Chondrocyte (in vitro differentiated cells): ENCODE measurements around the gene KLHL4. TPM values are rescaled to one million over a fixed set of nuclear protein-coding genes. Genes with fewer than 3 reads are reported as not detected.

Experiments used
- DNase-seq: peaks from one replicate; pipeline ENCODE4 v3.0.0; 2021; ENCODE audit warnings: mixed read lengths, low spot score
- H3K27ac Mint-ChIP-seq: one replicate; pipeline ENCODE4 v1.8.0; 2021; ENCODE audit warnings: mild to moderate bottlenecking, moderate library complexity, mixed read lengths; ENCODE audit not compliant: unreplicated experiment
- H3K27me3 Mint-ChIP-seq: 2 replicates; pipeline ENCODE4 v1.8.0; 2021; ENCODE audit warnings: low read depth, mixed read lengths
- H3K36me3 Mint-ChIP-seq: 2 replicates; pipeline ENCODE4 v1.8.0; 2021; ENCODE audit warnings: low read depth, mixed read lengths
- H3K4me1 Mint-ChIP-seq: 2 replicates; pipeline ENCODE4 v1.8.0; 2021; ENCODE audit warnings: low read depth, mild to moderate bottlenecking, mixed read lengths
- H3K4me3 Mint-ChIP-seq: one replicate; pipeline ENCODE4 v1.8.0; 2021; ENCODE audit warnings: mild to moderate bottlenecking, moderate library complexity, mixed read lengths; ENCODE audit not compliant: unreplicated experiment
- H3K9me3 Mint-ChIP-seq: 2 replicates; pipeline ENCODE4 v1.8.0; 2021; ENCODE audit warnings: low read depth, mixed read lengths
- total RNA-seq: library from RNA; stranded (reverse); gene quantifications from 3 replicates; pipeline ENCODE4 v1.2.1, GENCODE V29; 2021
- TF ChIP-seq, protein P1 (sequence below): fragments of 200-600 bp; sonication (generic); IDR thresholded peaks from 2 replicates; pipeline ENCODE4 v1.5.0; 2021; ENCODE audit warnings: antibody characterized with exemption, mild to moderate bottlenecking, moderate library complexity

KLHL4 gene
- total RNA-seq, 1 donor from 2014 or later, result 2.0 TPM

DNA sequence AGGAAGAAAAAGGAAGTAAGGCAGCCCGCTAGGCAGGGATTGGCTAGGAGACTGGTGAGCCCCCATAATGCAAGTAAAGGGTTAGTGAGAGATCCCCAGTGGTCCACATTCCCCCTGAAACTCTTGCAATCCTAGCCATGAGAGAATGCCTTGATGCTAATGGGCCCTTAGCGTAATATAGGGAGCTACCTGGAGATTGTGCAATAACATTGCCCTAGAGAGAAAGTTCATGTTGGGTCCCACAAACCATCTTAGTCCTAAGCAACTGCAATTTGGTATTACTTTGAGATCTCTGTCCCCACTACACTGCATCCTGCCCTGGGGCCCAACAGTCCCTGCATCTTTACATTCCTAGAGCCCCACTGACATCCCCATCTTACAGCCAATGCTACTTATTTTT lies 188.5 kb downstream of the KLHL4 start:
- Mint-ChIP-seq H3K36me3 (no peaks in the 10 kb centered on the region), H3K27ac (no peak overlapping the region), H3K4me3 (no peak overlapping the region), H3K27me3 (no peaks in the 10 kb centered on the region), H3K4me1 (no peaks in the 10 kb centered on the region), H3K9me3 (peaks cover 19% of the 10 kb centered on the region)
- TF ChIP-seq, protein P1, sequence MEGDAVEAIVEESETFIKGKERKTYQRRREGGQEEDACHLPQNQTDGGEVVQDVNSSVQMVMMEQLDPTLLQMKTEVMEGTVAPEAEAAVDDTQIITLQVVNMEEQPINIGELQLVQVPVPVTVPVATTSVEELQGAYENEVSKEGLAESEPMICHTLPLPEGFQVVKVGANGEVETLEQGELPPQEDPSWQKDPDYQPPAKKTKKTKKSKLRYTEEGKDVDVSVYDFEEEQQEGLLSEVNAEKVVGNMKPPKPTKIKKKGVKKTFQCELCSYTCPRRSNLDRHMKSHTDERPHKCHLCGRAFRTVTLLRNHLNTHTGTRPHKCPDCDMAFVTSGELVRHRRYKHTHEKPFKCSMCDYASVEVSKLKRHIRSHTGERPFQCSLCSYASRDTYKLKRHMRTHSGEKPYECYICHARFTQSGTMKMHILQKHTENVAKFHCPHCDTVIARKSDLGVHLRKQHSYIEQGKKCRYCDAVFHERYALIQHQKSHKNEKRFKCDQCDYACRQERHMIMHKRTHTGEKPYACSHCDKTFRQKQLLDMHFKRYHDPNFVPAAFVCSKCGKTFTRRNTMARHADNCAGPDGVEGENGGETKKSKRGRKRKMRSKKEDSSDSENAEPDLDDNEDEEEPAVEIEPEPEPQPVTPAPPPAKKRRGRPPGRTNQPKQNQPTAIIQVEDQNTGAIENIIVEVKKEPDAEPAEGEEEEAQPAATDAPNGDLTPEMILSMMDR, result no peak
- DNase-seq, result no peak

DNA sequence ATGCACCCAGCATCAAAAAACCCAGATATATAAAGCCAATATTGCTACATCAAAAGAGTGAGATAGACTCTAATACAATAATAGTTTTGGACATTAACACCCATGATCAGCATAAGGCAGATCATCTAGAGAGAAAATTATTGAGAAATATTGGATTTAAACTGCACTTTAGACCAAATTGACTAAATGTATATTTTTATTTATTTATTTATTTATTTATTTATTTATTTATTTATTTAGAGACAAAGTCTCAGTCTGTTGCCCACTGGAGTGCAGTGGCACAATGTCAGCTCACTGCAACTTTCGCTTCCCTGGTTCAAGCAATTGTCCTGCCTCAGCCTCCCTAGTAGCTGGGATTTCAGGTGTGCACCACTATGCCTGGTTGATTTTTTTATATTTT lies 193.0 kb downstream of the KLHL4 start:
- H3K27ac Mint-ChIP-seq, result no peak overlapping the region
- TF ChIP-seq, protein P1, result no peak
- H3K4me3 Mint-ChIP-seq, result no peak overlapping the region
- no peaks in the 10 kb centered on the region for H3K4me1 Mint-ChIP-seq
- no peak for DNase-seq
- H3K9me3 Mint-ChIP-seq, result peaks cover 34% of the 10 kb centered on the region
- H3K36me3 Mint-ChIP-seq, result no peaks in the 10 kb centered on the region
- H3K27me3 Mint-ChIP-seq, result no peaks in the 10 kb centered on the region
